Endothelial cell of umbilical vein (primary cell): ENCODE results near the gene PPP2R2D. TPM values are rescaled to one million over a fixed set of nuclear protein-coding genes. Genes with fewer than 3 reads are reported as not detected.

Experiments
- BruUV-seq: library from RNA; stranded (reverse); fragments of 400-500 nt; replicated peaks from 2 replicates; lab custom pipeline; 2021; lab: Mats Ljungman, UMichigan
- CTCF ChIA-PET: fragments of 300-600, 350-600 bp; sonication (Branson Sonifier 250); formaldehyde crosslinking; loops from one replicate; lab custom pipeline; 2021; ENCODE audit warnings: antibody characterized with exemption, inconsistent platforms; lab: Charles Lee
- POLR2A ChIA-PET: fragments of 300-600, 350-600 bp; sonication (Branson Sonifier 250); formaldehyde crosslinking; loops from one replicate; lab custom pipeline; 2021; ENCODE audit warnings: antibody characterized with exemption, inconsistent platforms; lab: Charles Lee
- DNase-seq: peaks from one replicate; pipeline ENCODE4 v3.0.0-alpha.2; 2011; ENCODE audit warnings: low read depth, low spot score
- FAIRE-seq: peaks from 2 replicates; lab custom pipeline; 2011; peaks lifted over from hg19 to GRCh38; lab: Jason Lieb, UNC
- H2AFZ ChIP-seq: 2 replicates; pipeline ENCODE4 v1.6.0; 2012; ENCODE audit warnings: low read depth, low read length, control low read depth, inconsistent platforms
- H3K27ac ChIP-seq: 2 replicates; pipeline ENCODE4 v1.5.1; 2011; ENCODE audit warnings: low read depth, mild to moderate bottlenecking, control low read depth, low read length, moderate library complexity; ENCODE audit not compliant: insufficient read depth
- H3K27me3 ChIP-seq, 2 experiments: 2 replicates each; pipeline versions ENCODE4 v1.6.0 to v1.6.1; 2011; ENCODE audit warnings: low read length in 2 of 2, mixed read lengths in 1 of 2; ENCODE audit not compliant: control insufficient read depth in 2 of 2, insufficient read depth in 2 of 2
- H3K36me3 ChIP-seq, 2 experiments: 2 replicates in 1 of 2; 3 replicates in 1 of 2; pipeline ENCODE4 v1.5.1; 2011; ENCODE audit warnings: low read length in 2 of 2, mild to moderate bottlenecking in 1 of 2, moderate library complexity in 1 of 2; ENCODE audit not compliant: control insufficient read depth in 2 of 2, insufficient read depth in 2 of 2; ENCODE audit errors: extremely low read depth in 1 of 2
- H3K4me1 ChIP-seq: 3 replicates; pipeline ENCODE4 v1.5.1; 2011; ENCODE audit warnings: mild to moderate bottlenecking, low read length; ENCODE audit not compliant: control insufficient read depth, insufficient read depth; ENCODE audit errors: extremely low read depth
- H3K4me2 ChIP-seq: 2 replicates; pipeline ENCODE4 v1.6.1; 2011; ENCODE audit warnings: low read length, control low read depth, mixed read lengths; ENCODE audit not compliant: insufficient read depth
- H3K4me3 ChIP-seq, 3 experiments: fragments of 200-600 bp in 1 of 3; sonication (generic), shearing (Covaris generic) in 1 of 3; replicated peaks in 1 of 3; 2 replicates each; pipeline ENCODE4 v1.5.1; 2011 to 2016; ENCODE audit warnings: control low read depth in 3 of 3, low read length in 3 of 3, mild to moderate bottlenecking in 2 of 3, inconsistent platforms in 1 of 3, low read depth in 1 of 3, moderate library complexity in 1 of 3; ENCODE audit not compliant: insufficient read depth in 1 of 3
- H3K79me2 ChIP-seq: 2 replicates; pipeline ENCODE4 v1.6.0; 2012; ENCODE audit warnings: low read length, inconsistent platforms; ENCODE audit not compliant: control insufficient read depth, insufficient read depth
- H3K9ac ChIP-seq: replicated peaks from 2 replicates; pipeline ENCODE3; 2011; ENCODE audit warnings: low read length, control low read depth; ENCODE audit not compliant: insufficient read depth; ENCODE audit errors: extremely low read depth
- H3K9me1 ChIP-seq: replicated peaks from 3 replicates; pipeline ENCODE4 v1.6.0; 2011; ENCODE audit warnings: mild to moderate bottlenecking, low read length; ENCODE audit not compliant: control insufficient read depth, insufficient read depth; ENCODE audit errors: extremely low read depth
- H3K9me3 ChIP-seq: replicated peaks from 2 replicates; pipeline ENCODE4 v1.5.1; 2012; ENCODE audit warnings: low read length, inconsistent platforms; ENCODE audit not compliant: control insufficient read depth, insufficient read depth
- H4K20me1 ChIP-seq: replicated peaks from 2 replicates; pipeline ENCODE3; 2011; ENCODE audit warnings: mild to moderate bottlenecking, low read length; ENCODE audit not compliant: control insufficient read depth, insufficient read depth; ENCODE audit errors: extremely low read depth
- EZH2 ChIP-seq: IDR thresholded peaks from 2 replicates; pipeline ENCODE4 v1.6.1; 2012; ENCODE audit warnings: borderline replicate concordance, low read depth, mild to moderate bottlenecking, moderate library complexity, low read length, inconsistent platforms; ENCODE audit not compliant: severe bottlenecking
- FOS ChIP-seq: IDR thresholded peaks from 2 replicates; pipeline ENCODE4 v1.6.1; 2011; ENCODE audit warnings: mild to moderate bottlenecking, low read length, moderate library complexity, borderline replicate concordance; ENCODE audit not compliant: insufficient read depth
- GATA2 ChIP-seq: IDR thresholded peaks from 2 replicates; pipeline ENCODE4 v1.7.0; 2011; ENCODE audit warnings: low read depth, mild to moderate bottlenecking, moderate library complexity, mixed read lengths, low read length; ENCODE audit not compliant: insufficient read length, insufficient read depth
- JUN ChIP-seq: IDR thresholded peaks from 2 replicates; pipeline ENCODE4 v1.6.1; 2011; ENCODE audit warnings: borderline replicate concordance, low read depth; ENCODE audit not compliant: insufficient read length, insufficient read depth
- MYC ChIP-seq: IDR thresholded peaks from one replicate; pipeline ENCODE4 v1.6.1; 2011; ENCODE audit warnings: mild to moderate bottlenecking, low read depth, low read length
- POLR2A ChIP-seq: IDR thresholded peaks from 2 replicates; pipeline ENCODE4 v1.6.1; 2012; ENCODE audit warnings: low read depth, mild to moderate bottlenecking, control low read depth, low read length
- POLR2AphosphoS5 ChIP-seq: IDR thresholded peaks from 2 replicates; pipeline ENCODE4 v1.6.1; 2012; ENCODE audit warnings: low read depth, mild to moderate bottlenecking, control low read depth, low read length, moderate library complexity; ENCODE audit not compliant: insufficient read depth
- dilution Hi-C: fragments of 300-500 bp; cut with MboI; formaldehyde crosslinking; loops from one replicate; pipeline ENCODE4 v1.15.0; 2019; ENCODE audit warnings: low sequenced_read_pairs; ENCODE audit not compliant: extremely low pct_ligation_motif_present
- intact Hi-C: fragments of 100-400 bp; cut with micrococcal nuclease; formaldehyde crosslinking; loops from one replicate; pipeline ENCODE4 v1.10.0; 2022
- polyA plus RNA-seq, 4 experiments: library from polyadenylated mRNA; depleted of rRNA in 3 of 4; stranded (reverse) in 3 of 4; unstranded in 1 of 4; fragments of >200 nt; gene quantifications; 2 replicates each; pipeline versions ENCODE4 v1.2.1 to v1.2.3, GENCODE V29; 2011 to 2012; ENCODE audit warnings: missing spikeins in 1 of 4
- total RNA-seq: library from RNA; stranded (reverse); gene quantifications from 2 replicates; pipeline ENCODE4 v1.2.3, GENCODE V29; 2021
- TF ChIP-seq, protein P1 (sequence below): IDR thresholded peaks from 2 replicates; pipeline ENCODE4 v1.6.1; 2011; ENCODE audit not compliant: insufficient read depth, insufficient read length
- TF ChIP-seq, protein P2 (sequence below), 2 donors: IDR thresholded peaks; 1 replicate in 1 of 2; 2 replicates in 1 of 2; pipeline ENCODE4 v1.5.1; 2011; ENCODE audit warnings: low read length in 2 of 2, mild to moderate bottlenecking in 2 of 2, moderate library complexity in 2 of 2, control low read depth in 1 of 2, inconsistent platforms in 1 of 2, low read depth in 1 of 2; ENCODE audit not compliant: insufficient read depth in 1 of 2; ENCODE audit errors: extremely low read depth in 1 of 2

Gene PPP2R2D
- total and polyA plus RNA-seq, 2 donors (not counting 3 experiments of a cell fraction or from before 2014, with no cell fraction given), result 29.9 to 36.3 TPM

- Histone ChIP-seq H3K9ac (no peak overlapping the region), H3K27me3 (no peaks in the 10 kb centered on the region), H3K4me3 (no peak overlapping the region), H2AFZ (no peak overlapping the region), H3K9me1 (no peaks in the 10 kb centered on the region), H3K36me3 (no peaks in the 10 kb centered on the region), H3K79me2 (peaks cover 94% of the 10 kb centered on the region), H4K20me1 (no peaks in the 10 kb centered on the region), H3K4me1 (peaks cover 48% of the 10 kb centered on the region), H3K27ac (peak overlapping the region; percentile 25), H3K9me3 (no peaks in the 10 kb centered on the region), H3K4me2 (no peak overlapping the region)
- FAIRE-seq, result no peak
- TF ChIP-seq, protein P1, sequence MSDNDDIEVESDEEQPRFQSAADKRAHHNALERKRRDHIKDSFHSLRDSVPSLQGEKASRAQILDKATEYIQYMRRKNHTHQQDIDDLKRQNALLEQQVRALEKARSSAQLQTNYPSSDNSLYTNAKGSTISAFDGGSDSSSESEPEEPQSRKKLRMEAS, result no peak
- TF ChIP-seq POLR2AphosphoS5 (no peak), GATA2 (no peak), POLR2A (no peak), MYC (no peak), JUN (no peak), EZH2 (no peak), FOS (no peak)
- TF ChIP-seq, protein P2, sequence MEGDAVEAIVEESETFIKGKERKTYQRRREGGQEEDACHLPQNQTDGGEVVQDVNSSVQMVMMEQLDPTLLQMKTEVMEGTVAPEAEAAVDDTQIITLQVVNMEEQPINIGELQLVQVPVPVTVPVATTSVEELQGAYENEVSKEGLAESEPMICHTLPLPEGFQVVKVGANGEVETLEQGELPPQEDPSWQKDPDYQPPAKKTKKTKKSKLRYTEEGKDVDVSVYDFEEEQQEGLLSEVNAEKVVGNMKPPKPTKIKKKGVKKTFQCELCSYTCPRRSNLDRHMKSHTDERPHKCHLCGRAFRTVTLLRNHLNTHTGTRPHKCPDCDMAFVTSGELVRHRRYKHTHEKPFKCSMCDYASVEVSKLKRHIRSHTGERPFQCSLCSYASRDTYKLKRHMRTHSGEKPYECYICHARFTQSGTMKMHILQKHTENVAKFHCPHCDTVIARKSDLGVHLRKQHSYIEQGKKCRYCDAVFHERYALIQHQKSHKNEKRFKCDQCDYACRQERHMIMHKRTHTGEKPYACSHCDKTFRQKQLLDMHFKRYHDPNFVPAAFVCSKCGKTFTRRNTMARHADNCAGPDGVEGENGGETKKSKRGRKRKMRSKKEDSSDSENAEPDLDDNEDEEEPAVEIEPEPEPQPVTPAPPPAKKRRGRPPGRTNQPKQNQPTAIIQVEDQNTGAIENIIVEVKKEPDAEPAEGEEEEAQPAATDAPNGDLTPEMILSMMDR (IDR thresholded peaks at IDR 0.05; ENCODE audit: extremely low read depth in 1 of 2, insufficient read depth in 1 of 2, low read depth in 1 of 2, low read length in 2 of 2), result no peak
- BruUV-seq, result no TSS peak
- CTCF ChIA-PET, result interaction anchor here (1.7 kb wide), 1 partner anchor 92 kb away, joined by 4 read pairs; no protein-coding TSS in a partner anchor
- dilution Hi-C loops, result no loop called here
- DNase-seq, result no peak
- POLR2A ChIA-PET, result no interaction called here
- intact Hi-C loops, result loop anchor here (1.0 kb wide), 1 partner anchor 16 kb away; no protein-coding TSS in a partner anchor
Observed at GRCh38 chr10:131930586-131931330, 29.9 kb downstream of the PPP2R2D start.
